ENCODE data around the gene ALAD.

Gene ALAD

GRCh38 chr9:113376634-113377567 is 24.2 kb downstream of the ALAD start, which contains the start of gene HDHD3:
TSS of gene HDHD3 (minus strand) at chr9:113376986. CDS start at chr9:113374354, 2,632 bp downstream.
- TF ChIP-seq, protein P1, sequence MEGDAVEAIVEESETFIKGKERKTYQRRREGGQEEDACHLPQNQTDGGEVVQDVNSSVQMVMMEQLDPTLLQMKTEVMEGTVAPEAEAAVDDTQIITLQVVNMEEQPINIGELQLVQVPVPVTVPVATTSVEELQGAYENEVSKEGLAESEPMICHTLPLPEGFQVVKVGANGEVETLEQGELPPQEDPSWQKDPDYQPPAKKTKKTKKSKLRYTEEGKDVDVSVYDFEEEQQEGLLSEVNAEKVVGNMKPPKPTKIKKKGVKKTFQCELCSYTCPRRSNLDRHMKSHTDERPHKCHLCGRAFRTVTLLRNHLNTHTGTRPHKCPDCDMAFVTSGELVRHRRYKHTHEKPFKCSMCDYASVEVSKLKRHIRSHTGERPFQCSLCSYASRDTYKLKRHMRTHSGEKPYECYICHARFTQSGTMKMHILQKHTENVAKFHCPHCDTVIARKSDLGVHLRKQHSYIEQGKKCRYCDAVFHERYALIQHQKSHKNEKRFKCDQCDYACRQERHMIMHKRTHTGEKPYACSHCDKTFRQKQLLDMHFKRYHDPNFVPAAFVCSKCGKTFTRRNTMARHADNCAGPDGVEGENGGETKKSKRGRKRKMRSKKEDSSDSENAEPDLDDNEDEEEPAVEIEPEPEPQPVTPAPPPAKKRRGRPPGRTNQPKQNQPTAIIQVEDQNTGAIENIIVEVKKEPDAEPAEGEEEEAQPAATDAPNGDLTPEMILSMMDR (IDR thresholded peaks at IDR 0.05; ENCODE audit: low read depth, low read length), result no peak
- H3K4me3 ChIP-seq (ENCODE audit: low read depth, low read length), result peak within 1 kb of the TSS; percentile 79

GRCh38 chr9:113375057-113376023 is 25.7 kb downstream of the ALAD start:
- peak overlapping the region; percentile 26 for H3K4me3 ChIP-seq (ENCODE audit: low read depth, low read length)
- TF ChIP-seq, protein P1 (IDR thresholded peaks at IDR 0.05; ENCODE audit: low read depth, low read length), result no peak

GRCh38 chr9:113373676-113374392 is 27.2 kb downstream of the ALAD start:
- TF ChIP-seq, protein P1 (IDR thresholded peaks at IDR 0.05; ENCODE audit: low read depth, low read length), result no peak
- no peak overlapping the region for H3K4me3 ChIP-seq (ENCODE audit: low read depth, low read length)

- TF ChIP-seq, protein P1 (IDR thresholded peaks at IDR 0.05; ENCODE audit: low read depth, low read length), result no peak
- no peak overlapping the region for H3K4me3 ChIP-seq (ENCODE audit: low read depth, low read length)
Observed at GRCh38 chr9:113373256-113373655, 27.8 kb downstream of the ALAD start.

- TF ChIP-seq, protein P1 (IDR thresholded peaks at IDR 0.05; ENCODE audit: low read depth, low read length), result no peak
- no peak overlapping the region for H3K4me3 ChIP-seq (ENCODE audit: low read depth, low read length)
Observed at GRCh38 chr9:113372059-113372458, 29.0 kb downstream of the ALAD start.

DNA sequence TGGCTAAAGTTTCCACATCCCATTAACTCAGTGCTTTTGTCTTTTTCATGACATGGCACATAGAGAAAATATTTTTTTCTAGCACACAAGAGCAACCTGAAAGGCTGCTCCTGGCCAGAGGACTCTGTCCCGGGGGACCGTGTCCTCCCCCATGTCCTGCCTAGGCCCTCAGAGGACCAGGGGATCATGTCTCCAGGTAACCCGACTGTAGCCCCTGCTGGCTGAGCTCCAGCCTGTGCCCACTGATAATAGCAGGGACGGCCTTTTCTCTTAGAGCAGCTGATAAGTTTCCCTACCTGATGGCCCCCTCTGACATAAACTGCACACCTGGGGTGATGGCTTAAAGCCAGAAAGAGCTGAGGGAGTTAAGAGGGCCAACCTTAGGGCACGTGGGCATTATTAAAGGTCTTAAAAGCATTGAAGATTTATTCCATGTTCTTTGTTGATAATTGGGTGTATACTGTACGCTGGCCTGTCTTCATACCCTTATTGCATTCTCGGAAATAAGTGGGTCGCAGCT is 30.2 kb downstream of the ALAD start:
- no peak overlapping the region for H3K4me3 ChIP-seq (ENCODE audit: low read depth, low read length)
- TF ChIP-seq, protein P1 (IDR thresholded peaks at IDR 0.05; ENCODE audit: low read depth, low read length), result no peak
